Choroid plexus epithelial cell (primary cell): ENCODE data around the gene SPATA2.

Source experiments
- DNase-seq: peaks from one replicate; pipeline ENCODE4 v3.0.0-alpha.2; 2010; ENCODE audit warnings: low read depth
- H3K4me3 ChIP-seq: 2 replicates; pipeline ENCODE4 v1.5.1; 2011; ENCODE audit warnings: low read depth, mild to moderate bottlenecking, control low read depth, low read length, moderate library complexity
- CTCF ChIP-seq: conservative IDR thresholded peaks from 2 replicates; pipeline ENCODE4 v1.5.1; 2011; ENCODE audit warnings: low read depth, mild to moderate bottlenecking, control low read depth, inconsistent platforms, low read length, moderate library complexity

The SPATA2 gene

GRCh38 chr20:49887251-49888211 lies 27.8 kb downstream of the SPATA2 start:
- H3K4me3 ChIP-seq, result no peak overlapping the region
- no peak for TF ChIP-seq CTCF
- DNase-seq, result peak; percentile 47

GRCh38 chr20:49886571-49887213 lies 28.6 kb downstream of the SPATA2 start:
- TF ChIP-seq CTCF, result no peak
- no peak overlapping the region for H3K4me3 ChIP-seq
- DNase-seq, result no peak

- DNase-seq, result no peak
Observed at GRCh38 chr20:49885558-49886332, 29.6 kb downstream of the SPATA2 start.

GRCh38 chr20:49883246-49883802 lies 32.0 kb downstream of the SPATA2 start:
- DNase-seq, result no peak
- TF ChIP-seq CTCF, result no peak

More at GRCh38 chr20:49885558-49886332, 29.6 kb downstream of the SPATA2 start:
- no peak overlapping the region for H3K4me3 ChIP-seq
- no peak for TF ChIP-seq CTCF

GRCh38 chr20:49882171-49882970 lies 33.0 kb downstream of the SPATA2 start:
- TF ChIP-seq CTCF, result no peak
- H3K4me3 ChIP-seq, result no peak overlapping the region
- no peak for DNase-seq

More at GRCh38 chr20:49883246-49883802, 32.0 kb downstream of the SPATA2 start:
- H3K4me3 ChIP-seq, result no peak overlapping the region

GRCh38 chr20:49880724-49881445 lies 34.4 kb downstream of the SPATA2 start:
- no peak for DNase-seq
- H3K4me3 ChIP-seq, result no peak overlapping the region
- no peak for TF ChIP-seq CTCF
